ENCODE measurements around the gene TRIM38. TPM values are rescaled to one million over a fixed set of nuclear protein-coding genes. Genes with fewer than 3 reads are reported as not detected.
A peak's percentile ranks its signal among the peaks of the same experiment; 100 is the strongest.

The TRIM38 gene
- total RNA-seq, 2 experiments from 2014 or later = 17.0 to 17.5 TPM

DNA sequence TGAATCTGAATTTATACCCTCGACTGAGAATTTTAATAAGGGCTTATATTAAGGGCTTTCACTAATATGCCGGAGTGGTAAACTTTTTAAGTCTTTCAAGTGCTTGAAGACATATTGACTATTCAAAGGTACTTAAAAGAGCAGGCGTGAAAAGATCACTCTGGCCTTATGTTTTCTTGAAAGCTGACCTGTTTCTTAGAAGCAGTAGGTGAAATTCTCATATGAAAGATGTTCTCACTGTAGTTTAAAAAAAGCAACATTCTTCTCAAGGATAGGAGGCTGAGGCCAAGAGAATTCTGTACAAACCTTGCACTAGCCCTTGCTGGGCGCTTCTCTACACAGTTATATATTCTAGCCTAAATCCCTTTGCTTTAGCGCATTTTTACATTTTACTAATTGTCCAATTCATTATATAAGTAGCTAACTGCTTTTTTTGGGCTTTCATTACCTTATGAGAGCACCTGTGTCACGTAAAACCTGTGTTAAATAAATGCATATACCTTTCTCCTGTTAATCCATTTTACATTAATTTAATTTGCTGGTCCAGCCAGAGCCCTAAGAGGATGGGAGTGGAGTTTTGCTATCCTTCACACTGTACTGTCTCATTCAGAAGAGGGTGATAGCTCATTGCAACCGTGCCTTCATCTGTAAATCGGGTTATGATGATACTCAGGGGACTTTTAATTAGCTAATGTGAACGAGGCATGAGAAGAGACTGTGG, 65.0 kb downstream of the TRIM38 start:
- TF ChIP-seq, protein P1, sequence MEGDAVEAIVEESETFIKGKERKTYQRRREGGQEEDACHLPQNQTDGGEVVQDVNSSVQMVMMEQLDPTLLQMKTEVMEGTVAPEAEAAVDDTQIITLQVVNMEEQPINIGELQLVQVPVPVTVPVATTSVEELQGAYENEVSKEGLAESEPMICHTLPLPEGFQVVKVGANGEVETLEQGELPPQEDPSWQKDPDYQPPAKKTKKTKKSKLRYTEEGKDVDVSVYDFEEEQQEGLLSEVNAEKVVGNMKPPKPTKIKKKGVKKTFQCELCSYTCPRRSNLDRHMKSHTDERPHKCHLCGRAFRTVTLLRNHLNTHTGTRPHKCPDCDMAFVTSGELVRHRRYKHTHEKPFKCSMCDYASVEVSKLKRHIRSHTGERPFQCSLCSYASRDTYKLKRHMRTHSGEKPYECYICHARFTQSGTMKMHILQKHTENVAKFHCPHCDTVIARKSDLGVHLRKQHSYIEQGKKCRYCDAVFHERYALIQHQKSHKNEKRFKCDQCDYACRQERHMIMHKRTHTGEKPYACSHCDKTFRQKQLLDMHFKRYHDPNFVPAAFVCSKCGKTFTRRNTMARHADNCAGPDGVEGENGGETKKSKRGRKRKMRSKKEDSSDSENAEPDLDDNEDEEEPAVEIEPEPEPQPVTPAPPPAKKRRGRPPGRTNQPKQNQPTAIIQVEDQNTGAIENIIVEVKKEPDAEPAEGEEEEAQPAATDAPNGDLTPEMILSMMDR (IDR thresholded peaks at IDR 0.05) = no peak
- H3K4me3 ChIP-seq (ENCODE audit: low read length) = peak overlapping the region; percentile 70
- no peaks in the 10 kb centered on the region for H3K27me3 Mint-ChIP-seq
- H3K27ac ChIP-seq (ENCODE audit: low read depth in 1 of 2, low read length in 2 of 2) = peak overlapping the region; percentile 86 to 88
- peaks cover 45% of the 10 kb centered on the region for H3K4me1 Mint-ChIP-seq (ENCODE audit: low read depth)
- peak overlapping the region; percentile 97 for H3K27ac Mint-ChIP-seq
- peaks cover 36% of the 10 kb centered on the region for H3K4me1 ChIP-seq (ENCODE audit: insufficient read depth, low read length)
- intact Hi-C loops (cut with DNase I, micrococcal nuclease) = loop anchor here (1.0 to 10.0 kb wide), 14 partner anchors 17 to 1867 kb away; partner anchors contain the start of gene ZNF184 (in 2 of the 2)
- no peaks in the 10 kb centered on the region for H3K9me3 Mint-ChIP-seq
- ChIA-PET CTCF (interaction anchor here (2.4 to 3.5 kb wide), 4 partner anchors 11 to 27 kb away, joined by 8 to 40 read pairs (median 18); a partner anchor contains a TSS), POLR2A (interaction anchor here (1.1 to 12.3 kb wide), 30 partner anchors 8 to 1865 kb away, joined by 3 to 919 read pairs (median 24); partner anchors contain the start of genes HFE and TRIM38)
- no peaks in the 10 kb centered on the region for H3K36me3 ChIP-seq (ENCODE audit: insufficient read depth, low read length)
- H3K9me3 ChIP-seq (ENCODE audit: control insufficient read depth in 1 of 2, insufficient read depth in 1 of 2, low read length in 2 of 2) = no peaks in the 10 kb centered on the region
- peak overlapping the region; percentile 90 for H3K4me3 Mint-ChIP-seq
- DNase-seq (no peak), ATAC-seq (ENCODE audit: poor library complexity) (no peak)
- H3K27me3 ChIP-seq (ENCODE audit: control insufficient read depth in 1 of 2, insufficient read depth in 2 of 2, low read length in 2 of 2) = no peaks in the 10 kb centered on the region
- H3K36me3 Mint-ChIP-seq (ENCODE audit: low read depth) = peaks cover 13% of the 10 kb centered on the region

DNA sequence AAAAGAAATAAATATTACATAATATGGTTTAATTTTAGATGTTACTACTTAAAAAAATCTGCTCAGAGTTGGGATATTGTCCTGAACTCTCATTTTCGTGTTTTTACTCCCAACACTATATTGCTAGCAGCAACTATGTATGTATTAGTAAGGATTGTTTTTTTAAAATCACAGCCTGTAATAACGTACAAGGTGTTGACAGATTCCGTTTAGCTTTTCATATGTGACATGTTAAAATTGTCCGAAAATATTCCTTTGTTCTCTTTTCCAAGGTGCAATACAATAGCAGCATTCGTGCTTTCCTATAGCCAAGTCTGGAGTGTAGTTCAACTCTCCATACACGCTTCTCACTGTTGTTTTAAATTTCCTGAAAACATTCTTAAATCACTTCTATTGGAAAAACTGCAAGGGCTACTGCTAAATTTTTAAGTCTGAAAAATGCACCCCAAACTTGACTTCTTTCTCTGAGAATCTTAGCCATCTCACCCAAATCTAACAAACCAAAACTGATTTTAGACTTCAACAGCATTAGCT, 65.7 kb downstream of the TRIM38 start:
- Histone ChIP-seq H3K27ac (ENCODE audit: low read depth in 1 of 2, low read length in 2 of 2) (no peak overlapping the region), H3K4me1 (ENCODE audit: insufficient read depth, low read length) (peaks cover 41% of the 10 kb centered on the region), H3K9me3 (ENCODE audit: control insufficient read depth in 1 of 2, insufficient read depth in 1 of 2, low read length in 2 of 2) (no peaks in the 10 kb centered on the region), H3K27me3 (ENCODE audit: control insufficient read depth in 1 of 2, insufficient read depth in 2 of 2, low read length in 2 of 2) (no peaks in the 10 kb centered on the region), H3K4me3 (ENCODE audit: low read length) (no peak overlapping the region), H3K36me3 (ENCODE audit: insufficient read depth, low read length) (no peaks in the 10 kb centered on the region)
- CTCF ChIA-PET = no interaction called here
- peaks cover 19% of the 10 kb centered on the region for H3K36me3 Mint-ChIP-seq (ENCODE audit: low read depth)
- no peaks in the 10 kb centered on the region for H3K27me3 Mint-ChIP-seq
- H3K27ac Mint-ChIP-seq = peak overlapping the region; percentile 97
- TF ChIP-seq, protein P1 (IDR thresholded peaks at IDR 0.05) = no peak
- peak overlapping the region; percentile 21 for H3K4me3 Mint-ChIP-seq
- H3K9me3 Mint-ChIP-seq = no peaks in the 10 kb centered on the region
- ATAC-seq (ENCODE audit: poor library complexity) = no peak
- DNase-seq = no peak
- POLR2A ChIA-PET = interaction anchor here (1.1 to 12.3 kb wide), 12 partner anchors 6 to 1118 kb away, joined by 9 to 919 read pairs (median 80); a partner anchor contains a TSS
- intact Hi-C loops (cut with DNase I, micrococcal nuclease) = loop anchor here (5.0 to 10.0 kb wide), 8 partner anchors 34 to 1867 kb away; partner anchors contain the start of gene ZNF184 (in 2 of the 2)
- H3K4me1 Mint-ChIP-seq (ENCODE audit: low read depth) = peaks cover 50% of the 10 kb centered on the region

DNA sequence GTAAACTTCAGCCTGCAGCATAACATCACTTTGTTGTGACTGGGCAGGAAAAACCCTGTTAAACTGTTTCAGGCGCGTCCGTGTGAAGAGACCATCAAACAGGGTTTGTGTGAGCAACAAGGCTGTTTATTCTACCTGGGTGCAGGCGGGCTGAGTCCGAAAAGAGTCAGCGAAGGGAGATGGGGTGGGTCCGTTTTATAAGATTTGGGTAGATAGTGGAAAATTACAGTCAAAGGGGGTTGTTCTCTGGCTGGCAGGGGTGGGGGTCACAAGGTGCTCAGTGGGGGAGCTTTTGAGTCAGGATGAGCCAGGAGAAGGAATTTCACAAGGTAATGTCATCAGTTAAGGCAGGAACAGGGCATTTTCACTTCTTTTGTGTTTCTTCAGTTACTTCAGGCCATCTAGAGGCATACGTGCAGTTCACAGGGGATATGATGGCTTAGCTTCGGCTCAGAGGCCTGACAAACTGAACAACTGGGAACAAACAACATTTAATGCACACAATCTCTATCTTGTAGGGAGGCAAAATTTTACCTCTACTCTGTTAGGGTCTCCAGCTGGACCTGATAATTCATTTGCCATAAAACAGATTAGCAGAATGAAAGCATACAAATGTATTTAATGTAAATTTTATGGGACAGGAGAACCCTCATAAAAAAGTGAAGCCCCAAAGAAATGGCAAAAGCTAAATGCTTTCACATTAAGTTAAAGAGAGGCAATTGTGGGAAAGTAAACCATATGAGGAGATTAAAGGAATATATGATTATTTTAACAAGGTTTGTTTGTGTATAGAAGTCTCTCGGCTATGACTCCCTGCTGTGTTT, 66.4 kb downstream of the TRIM38 start:
- Histone ChIP-seq H3K36me3 (ENCODE audit: insufficient read depth, low read length) (no peaks in the 10 kb centered on the region), H3K27ac (ENCODE audit: low read depth in 1 of 2, low read length in 2 of 2) (no peak overlapping the region), H3K27me3 (ENCODE audit: control insufficient read depth in 1 of 2, insufficient read depth in 2 of 2, low read length in 2 of 2) (no peaks in the 10 kb centered on the region), H3K4me3 (ENCODE audit: low read length) (no peak overlapping the region), H3K9me3 (ENCODE audit: control insufficient read depth in 1 of 2, insufficient read depth in 1 of 2, low read length in 2 of 2) (no peaks in the 10 kb centered on the region), H3K4me1 (ENCODE audit: insufficient read depth, low read length) (peaks cover 44% of the 10 kb centered on the region)
- H3K27me3 Mint-ChIP-seq = no peaks in the 10 kb centered on the region
- H3K4me3 Mint-ChIP-seq = peak overlapping the region; percentile 30
- no peaks in the 10 kb centered on the region for H3K9me3 Mint-ChIP-seq
- H3K27ac Mint-ChIP-seq = peak overlapping the region; percentile 97
- DNase-seq (no peak), ATAC-seq (ENCODE audit: poor library complexity) (no peak)
- H3K4me1 Mint-ChIP-seq (ENCODE audit: low read depth) = peaks cover 57% of the 10 kb centered on the region
- ChIA-PET POLR2A (interaction anchor here (1.1 to 12.3 kb wide), 9 partner anchors 7 to 188 kb away, joined by 3 to 919 read pairs (median 161); a partner anchor contains a TSS), CTCF (interaction anchor here (2.8 kb wide), 1 partner anchor 36 kb away, joined by 8 read pairs; no protein-coding TSS in a partner anchor)
- intact Hi-C loops (cut with DNase I, micrococcal nuclease) = loop anchor here (5.0 to 10.0 kb wide), 8 partner anchors 33 to 1866 kb away; partner anchors contain the start of gene ZNF184 (in 2 of the 2)
- peaks cover 24% of the 10 kb centered on the region for H3K36me3 Mint-ChIP-seq (ENCODE audit: low read depth)
- TF ChIP-seq, protein P1 (IDR thresholded peaks at IDR 0.05) = no peak
